Caki2 (cell line): ENCODE data around the gene RELL1. TPM values are rescaled to one million over a fixed set of nuclear protein-coding genes. Genes with fewer than 3 reads are reported as not detected.

ENCODE experiments used
- DNase-seq: peaks from one replicate; pipeline ENCODE4 v3.0.0-alpha.2; 2015; ENCODE audit warnings: low read depth
- in situ Hi-C: cut with HindIII; loops from 2 replicates; pipeline ENCODE4 v1.10.0; 2016; ENCODE audit warnings: low sequenced_read_pairs, low pct_unique_long_range_greater_than_20kb, mixed read lengths
- total RNA-seq: library from RNA; depleted of rRNA; stranded (reverse); fragments of >200 nt; shearing (Covaris generic); gene quantifications from 2 replicates; pipeline ENCODE4 v1.2.3, GENCODE V29; 2014; ENCODE audit warnings: low replicate concordance

RELL1 gene
- total RNA-seq, 1 experiment from 2014 or later, result 57.7 TPM

DNA sequence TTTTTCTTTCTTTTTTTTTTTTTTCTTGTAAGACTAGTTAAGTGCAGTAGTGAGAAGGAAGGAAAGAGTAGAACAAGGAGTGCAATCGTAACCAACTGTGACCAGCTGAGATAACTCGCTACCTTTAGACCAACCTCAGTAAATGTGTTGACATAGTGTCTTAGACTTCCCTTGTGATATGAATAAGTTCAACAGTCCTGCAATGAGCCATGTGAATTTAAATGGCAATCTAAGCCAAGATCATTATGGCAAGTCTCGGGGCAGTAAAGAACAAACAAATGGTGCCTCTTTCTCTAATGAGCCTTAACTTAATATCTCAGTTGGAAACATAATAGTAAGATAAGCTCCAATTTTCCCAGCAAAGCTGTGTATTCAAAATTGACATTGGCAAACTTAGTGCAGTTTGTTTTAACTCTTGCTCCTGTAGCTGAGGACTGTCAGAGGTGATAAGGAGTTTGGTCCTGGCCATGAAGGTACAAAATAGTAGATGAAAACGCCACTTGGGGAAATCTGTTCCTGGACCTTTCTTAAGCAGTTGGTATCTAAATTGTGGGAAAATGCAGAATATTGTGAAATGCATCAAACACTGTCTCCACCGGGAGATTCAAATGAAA lies 13.8 kb upstream of the RELL1 start:
- in situ Hi-C loops, result no loop called here
- DNase-seq, result no peak

DNA sequence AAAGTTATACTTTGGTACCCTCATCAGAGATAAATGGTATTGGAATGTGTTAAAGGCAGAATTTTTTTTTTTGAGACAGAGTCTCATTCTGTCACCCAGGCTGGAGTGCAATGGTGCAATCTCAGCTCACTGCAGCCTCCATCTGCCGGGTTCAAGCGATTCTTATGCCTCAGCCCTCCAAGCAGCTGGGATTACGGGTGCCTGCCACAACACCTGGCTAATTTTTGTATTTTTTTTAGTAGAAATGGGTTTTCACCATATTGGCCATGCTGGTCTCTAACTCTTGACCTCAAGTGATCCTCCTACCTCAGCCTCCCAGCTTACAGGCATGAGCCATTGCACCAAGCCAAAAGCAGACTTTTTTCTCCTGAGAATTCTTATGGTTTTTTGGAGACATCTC lies 11.4 kb upstream of the RELL1 start:
- in situ Hi-C loops, result no loop called here
- no peak for DNase-seq

DNA sequence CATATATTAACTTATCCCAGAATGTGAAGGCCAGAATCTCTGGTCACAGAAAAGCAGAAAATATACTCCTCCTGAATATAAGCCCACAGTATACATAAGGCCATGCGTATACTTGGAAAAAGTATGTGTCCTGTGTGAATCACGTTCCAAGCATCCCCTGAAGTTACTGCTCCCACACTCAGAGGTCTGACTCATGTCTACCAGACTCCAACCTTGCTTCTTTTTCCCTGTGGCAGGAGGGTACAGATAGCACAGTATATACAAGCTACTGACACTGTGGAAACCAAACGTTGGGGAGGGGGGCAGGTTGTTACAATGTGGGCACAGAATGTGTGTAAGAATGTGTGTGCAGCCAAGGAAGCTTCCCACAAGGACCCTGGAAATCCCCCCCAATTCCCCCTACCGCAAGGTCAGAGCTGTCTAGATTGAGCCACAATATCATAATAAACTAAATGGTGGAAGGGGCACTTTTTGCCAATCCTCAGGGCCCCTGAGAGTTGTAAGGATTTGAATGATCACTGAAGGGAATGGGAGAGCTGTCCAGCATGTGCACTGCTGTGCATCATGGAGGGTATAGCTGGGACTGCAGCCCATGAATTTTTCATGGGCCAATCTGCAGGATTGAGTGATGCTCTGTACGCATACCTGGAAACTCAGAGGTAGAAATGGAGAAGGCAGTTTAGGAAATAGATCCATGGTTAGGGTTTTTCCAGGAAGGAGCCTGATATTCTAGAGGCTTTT lies 7.4 kb upstream of the RELL1 start:
- DNase-seq, result no peak
- in situ Hi-C loops, result no loop called here

DNA sequence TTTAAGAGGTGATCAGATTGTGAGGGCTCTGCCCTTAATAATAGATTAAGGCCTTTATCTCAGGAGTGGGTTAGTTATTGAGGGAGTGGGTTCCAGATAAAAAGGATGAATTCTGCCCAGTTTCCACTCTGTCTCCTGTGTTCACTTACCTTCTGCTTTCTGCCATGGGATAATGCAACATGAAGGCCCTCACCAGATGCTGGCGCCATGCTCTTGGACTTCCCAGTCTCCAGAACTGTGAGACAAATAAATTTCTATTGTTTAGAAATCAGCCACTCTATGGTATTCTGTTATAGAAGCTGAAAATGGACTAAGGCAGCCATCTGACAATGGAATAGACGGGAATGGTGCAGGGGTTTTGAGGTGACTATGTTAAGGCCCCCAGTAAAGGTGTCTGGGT lies 6.9 kb upstream of the RELL1 start:
- DNase-seq, result no peak
- in situ Hi-C loops, result no loop called here

DNA sequence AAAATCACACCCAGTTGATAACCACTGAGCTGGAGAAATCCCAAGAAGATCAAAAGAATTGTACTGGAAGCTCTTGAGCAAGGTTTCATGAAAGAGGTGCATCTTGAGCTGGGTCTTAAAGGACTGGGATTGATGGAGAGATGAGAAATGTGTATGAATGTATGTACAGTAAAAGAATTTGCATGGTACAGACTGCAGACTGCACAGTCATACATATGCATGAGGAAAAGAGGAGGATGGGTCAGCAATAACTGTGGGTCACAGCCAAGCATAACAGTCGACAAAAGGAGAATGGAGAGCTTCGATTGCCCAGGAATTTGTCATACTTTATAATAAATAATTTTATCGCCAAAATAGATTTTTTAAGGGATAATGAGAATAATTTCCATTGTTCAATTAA lies 4.8 kb upstream of the RELL1 start:
- in situ Hi-C loops, result no loop called here
- DNase-seq, result no peak

DNA sequence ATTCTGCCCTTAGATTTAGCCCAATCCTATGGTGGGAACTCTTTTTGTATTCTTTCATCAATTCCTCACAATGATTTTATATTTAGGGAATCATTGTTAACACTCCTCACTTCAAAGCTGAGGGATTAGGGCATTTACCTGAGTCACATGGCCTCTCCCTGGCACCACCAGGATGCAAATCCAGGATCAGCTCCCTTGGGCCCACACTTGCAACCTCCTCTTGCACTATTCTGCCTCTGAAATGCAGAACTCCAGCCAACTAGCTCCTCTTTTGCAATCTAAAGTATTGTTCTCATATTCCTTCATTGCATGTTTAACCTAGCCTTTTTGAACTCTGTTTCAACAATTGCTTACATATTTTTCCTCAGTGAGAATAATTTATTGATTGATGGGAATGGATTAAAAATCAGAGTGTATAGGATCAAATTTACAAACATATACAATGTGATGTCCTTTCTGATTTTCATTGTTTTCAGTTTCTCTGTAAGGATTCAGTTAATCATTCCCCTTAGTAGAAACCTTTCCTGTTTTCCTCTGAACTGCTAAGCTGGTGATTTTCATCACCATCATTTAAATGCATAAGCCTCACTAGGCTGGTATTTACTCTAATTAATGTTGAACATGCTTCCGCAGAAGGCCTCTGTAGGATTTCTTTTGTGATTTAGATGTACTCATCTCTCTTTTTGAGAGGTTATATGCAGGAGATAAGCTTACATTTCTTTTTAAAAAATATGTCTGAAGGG lies 3.3 kb upstream of the RELL1 start:
- DNase-seq, result no peak
- in situ Hi-C loops, result no loop called here

DNA sequence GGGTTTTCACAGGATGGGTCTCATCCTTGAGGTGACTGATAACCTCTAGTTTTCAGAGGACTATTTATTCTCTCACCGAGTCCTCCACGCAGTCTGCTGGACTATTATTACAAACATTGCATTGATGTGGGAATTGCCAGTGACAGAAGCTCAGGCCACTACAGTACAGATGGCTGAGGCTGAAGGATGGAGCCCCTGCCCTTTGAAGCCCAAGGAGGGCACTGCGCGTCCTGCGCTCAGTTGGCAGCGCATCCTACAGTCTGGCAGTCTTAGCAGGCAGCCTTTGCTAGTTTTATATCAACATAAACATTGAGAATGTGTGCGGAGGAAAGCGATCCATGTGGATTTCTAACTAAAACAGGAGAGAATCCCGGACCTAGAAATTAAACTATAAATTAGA lies 1.5 kb upstream of the RELL1 start:
- in situ Hi-C loops, result no loop called here
- DNase-seq, result no peak

DNA sequence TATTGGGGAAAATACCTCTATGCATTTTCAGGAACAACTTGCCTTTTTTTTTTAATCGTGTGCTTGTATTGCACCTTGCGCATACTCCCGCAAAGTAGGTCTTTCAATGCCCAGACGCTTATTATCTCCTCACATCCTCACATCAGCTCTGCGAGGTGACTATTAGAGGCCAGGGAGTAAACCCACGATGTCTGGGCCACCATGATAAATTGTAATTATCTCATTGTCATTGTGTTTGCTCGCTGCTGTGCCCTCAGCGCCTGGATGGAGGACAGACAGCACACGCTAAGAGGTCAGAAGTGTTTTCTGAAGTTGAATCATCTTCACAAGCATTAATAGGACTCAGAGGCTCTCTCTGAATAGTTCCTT lies 1.0 kb upstream of the RELL1 start:
- DNase-seq, result no peak
- in situ Hi-C loops, result no loop called here

DNA sequence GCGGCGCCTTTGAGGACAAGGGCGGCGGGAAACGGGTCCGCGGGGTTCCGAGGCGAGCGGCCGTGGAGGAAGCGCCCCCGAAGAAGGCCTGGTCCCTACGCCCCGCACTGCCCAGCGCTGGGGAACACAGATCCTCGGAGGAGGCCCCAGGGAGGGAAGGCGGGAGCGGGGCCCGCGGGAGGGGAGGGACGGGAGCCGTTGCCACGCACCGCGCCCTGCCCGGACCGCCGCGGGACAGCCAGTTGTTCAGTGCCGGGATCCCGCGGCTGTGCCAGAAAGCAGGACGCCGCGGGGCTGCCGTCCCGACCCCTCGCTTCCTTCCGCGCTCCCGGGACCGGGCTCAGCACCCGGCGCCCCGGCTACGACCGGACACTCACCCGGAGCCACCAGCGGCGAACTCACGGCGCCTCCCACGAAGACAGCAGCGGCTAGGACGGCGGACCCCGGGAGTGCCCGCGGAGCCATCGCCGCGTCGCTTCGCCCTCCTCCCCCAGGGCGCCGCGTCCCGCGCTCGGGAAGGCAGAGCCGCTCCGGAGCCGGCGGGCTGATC lies 278 bp downstream of the RELL1 start:
- DNase-seq, result no peak
- in situ Hi-C loops, result no loop called here

DNA sequence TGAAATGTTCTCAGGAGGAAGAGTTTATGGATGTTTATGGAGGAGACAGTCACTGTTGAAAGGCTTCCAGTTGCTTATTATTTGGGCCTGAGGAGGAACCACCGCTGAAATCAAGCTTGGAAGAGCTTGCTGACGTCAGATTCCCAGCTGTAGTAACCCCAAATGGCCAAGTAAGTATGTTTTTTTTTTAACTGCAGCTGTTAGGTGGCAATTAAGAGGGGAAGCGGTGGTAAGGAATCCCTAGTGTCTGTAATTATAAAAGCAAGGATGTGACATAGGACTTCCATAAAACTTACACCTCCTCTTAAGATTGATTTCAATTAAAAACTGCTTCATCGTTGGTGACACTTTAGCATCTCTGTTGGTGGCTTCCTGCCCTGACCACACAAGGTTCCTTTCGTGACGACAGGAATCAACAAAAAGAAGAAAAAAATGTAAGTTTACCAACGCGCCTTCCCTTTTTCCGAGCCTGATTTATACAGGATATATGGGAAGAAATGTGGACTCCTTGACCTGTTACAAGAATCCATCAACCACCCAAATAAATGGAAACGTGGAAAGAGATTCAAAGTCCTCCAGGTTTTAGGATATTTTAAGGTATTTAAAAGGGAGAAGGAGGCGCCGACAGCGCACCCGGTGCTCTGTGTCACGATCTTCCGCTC lies 884 bp downstream of the RELL1 start:
- no peak for DNase-seq
- in situ Hi-C loops, result no loop called here

DNA sequence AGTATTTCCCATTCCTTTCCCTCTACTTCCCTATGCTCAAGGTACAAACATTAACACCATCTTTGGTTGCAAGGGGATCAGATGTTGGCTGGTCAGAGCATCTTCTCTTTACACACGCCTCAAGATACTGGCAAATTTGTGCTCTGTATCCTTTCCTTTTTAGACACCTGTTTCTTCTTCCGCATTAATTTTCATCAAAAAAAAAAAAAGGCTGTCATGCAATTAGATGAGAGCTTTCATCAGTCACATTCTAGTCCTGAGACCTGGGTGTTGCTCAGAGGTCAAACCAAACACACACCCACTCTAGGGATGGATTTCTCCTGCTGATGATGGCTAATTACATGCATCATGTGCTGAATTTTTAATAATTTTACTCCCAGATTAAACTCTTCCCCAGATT lies 2.0 kb downstream of the RELL1 start:
- in situ Hi-C loops, result no loop called here
- DNase-seq, result no peak

DNA sequence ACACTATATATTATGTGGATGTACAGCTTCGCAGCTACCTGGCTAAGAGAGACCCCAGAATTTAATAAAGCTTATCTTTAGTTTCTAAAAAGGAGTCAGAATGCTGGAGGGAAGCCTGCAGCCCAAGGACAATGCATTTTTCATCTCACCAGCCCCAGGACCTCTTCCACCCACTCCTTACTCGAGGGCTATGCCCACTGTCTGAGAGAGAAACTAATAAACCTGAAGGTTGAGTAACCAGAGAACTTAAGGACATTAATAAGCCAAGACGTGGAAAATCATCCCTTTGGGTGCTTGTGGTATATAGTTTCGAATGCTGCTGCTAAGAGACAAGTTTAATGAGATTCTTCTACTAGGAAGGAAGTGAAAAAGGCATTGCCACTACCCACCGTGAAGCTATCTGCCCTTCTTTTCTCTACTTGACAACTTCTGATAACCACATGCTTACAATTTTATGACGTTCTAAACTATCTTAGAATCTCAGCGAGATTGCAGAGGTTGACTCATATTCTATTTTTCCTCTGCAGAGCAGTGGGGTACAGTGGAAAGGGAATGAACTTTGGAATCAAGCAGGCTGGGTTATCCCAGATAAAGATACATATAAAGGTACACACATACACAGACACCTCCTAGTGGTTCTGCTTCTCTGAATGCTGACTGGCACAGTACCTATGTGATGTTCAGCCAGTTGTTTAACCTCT lies 3.3 kb downstream of the RELL1 start:
- in situ Hi-C loops, result no loop called here
- no peak for DNase-seq

DNA sequence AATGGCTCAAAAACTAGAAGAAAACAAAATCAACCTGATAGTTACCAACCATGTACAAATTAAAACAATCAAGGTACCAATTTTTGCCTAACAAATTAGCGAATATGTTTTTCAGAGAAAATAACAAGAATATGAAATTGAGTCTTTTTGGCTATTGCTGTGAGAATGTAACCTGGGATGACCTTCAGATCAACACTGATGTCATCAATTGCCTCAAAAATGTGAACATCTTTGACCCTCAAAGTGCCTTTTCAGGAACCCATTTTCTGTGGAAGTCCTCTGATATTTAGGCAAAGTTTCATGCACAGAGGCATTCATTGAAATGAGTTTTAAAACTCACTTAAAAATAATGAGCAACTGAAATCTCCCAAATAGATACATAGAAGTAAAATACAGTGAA lies 6.1 kb downstream of the RELL1 start:
- DNase-seq, result no peak
- in situ Hi-C loops, result no loop called here

DNA sequence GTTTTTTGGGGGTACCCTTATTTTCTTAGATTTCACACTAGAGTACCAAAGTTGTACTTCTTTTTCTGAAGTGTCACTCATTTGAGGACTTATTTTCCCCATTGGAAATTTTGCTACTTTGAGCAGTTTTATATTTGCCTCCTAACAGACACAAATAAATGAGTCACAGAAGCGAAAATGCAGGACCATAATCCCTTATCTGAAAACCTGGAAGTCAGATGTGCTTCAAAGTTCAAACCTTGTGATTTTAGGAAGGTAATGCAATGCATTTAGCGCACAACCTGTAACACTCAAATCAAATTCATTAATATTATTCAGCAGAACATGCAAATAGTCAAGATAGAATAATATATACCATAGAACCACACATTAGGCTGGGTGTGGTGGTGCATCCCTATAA lies 6.9 kb downstream of the RELL1 start:
- DNase-seq, result no peak
- in situ Hi-C loops, result no loop called here

DNA sequence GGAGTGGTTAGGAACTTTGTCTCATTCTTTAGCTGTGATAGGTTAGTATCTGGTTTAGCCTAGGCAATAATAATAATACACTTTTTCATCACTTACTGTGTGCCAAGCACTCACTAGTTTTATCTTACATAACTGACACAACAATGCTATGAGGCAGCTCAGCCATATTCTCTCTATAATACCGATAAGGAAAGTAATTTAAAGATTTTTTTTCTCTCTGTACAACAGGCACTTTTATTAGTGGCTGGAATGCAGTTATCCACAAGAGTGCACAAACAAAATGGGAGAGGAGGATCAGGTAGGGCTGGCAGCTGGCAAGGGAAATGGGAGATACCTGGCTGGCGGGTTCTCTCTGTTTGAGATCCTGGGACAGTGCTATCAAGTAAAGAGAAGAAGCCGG lies 7.6 kb downstream of the RELL1 start:
- in situ Hi-C loops, result no loop called here
- DNase-seq, result no peak

DNA sequence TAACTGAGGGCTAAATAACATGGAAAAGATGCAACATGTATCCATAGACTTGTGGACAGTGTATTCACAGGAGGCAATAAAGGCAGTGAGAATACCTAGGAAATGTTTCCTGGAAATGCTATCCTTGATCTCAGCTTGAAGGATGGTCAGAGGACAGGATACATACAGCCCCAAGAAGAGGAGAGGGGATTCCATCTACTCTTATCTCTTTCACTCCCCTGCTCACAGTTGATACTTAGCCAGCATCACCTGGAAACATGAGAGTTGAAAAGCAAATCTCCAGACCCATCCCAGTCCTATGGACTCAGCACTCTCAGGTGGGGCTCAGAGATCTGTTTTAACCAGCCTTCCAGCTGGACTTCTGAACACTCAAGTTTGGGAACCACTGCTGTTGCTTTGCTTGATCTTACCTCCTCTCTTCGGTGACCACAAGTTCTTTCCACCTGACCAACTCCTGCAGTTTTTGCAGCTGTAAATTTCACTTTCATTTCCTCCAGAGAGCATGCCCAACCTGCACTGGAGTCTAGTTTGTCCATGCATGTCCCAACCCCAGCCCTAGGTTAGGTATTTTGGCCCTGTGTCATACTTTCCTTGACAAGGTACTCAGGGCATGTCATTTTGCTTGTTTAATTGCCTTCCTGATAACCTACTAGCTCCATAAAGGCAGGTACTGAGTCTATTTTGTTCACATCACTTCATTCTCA lies 10.4 kb downstream of the RELL1 start:
- in situ Hi-C loops, result no loop called here
- peak; percentile 46 for DNase-seq

DNA sequence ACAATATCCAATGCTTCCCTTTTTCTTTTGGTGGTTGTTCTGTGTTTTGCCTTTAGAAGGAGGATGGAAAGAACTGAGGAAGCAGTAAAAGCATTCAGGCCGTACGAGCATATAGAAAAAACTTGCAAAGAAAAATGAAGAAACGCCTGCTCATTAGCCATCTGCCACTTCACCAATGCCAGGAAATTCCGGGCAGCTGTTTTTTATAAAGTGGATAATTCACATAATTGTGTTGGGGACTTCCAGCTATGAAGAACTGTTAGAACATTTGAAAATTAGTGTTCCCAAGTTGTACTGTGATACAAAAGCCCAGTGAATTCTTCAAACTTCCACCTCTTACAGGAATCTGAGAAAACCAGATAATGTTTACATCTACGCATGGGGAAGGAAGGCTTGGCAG lies 11.7 kb downstream of the RELL1 start:
- DNase-seq, result no peak
- in situ Hi-C loops, result no loop called here
